Measurements from ENCODE around the gene PHACTR3.

PHACTR3 gene

DNA sequence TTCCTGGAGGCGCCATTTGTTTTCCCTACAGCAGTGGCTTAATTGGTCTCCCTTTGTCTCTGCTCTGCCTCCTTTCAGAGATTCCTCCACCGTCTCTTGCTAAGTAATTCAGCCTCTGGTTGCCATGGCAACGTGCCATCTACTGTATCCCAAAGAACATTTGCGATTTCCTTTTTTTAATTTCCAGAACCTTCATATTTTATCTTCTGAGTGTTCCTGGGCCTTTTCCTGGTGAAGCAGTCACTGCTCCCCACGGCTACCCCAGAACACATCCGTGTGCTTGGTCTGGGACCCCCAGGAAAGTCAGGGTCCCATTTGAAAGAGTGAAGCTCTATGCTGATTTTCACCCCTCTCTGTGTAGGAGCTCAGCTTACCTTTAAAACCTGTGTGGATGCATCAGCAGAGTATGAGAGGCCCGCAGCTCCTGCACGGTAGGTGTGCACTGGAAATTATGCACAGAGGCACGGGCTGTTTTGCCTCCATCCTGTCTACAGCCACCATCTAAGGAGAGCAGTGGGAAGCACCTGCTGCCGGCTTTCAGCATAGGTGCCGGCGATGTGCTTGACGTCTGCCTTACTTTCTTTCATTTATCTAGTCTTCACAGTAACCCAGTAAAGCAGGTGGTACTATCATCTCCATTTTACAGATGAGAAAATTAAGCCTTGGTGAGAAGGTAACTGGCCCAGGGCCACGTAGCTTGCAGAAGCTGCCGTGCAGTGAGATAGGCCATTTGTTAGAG lies 206.3 kb downstream of the PHACTR3 start:
- H3K14ac ChIP-seq (ENCODE audit: low read length in 2 of 2), result no peak overlapping the region
- no peaks in the 10 kb centered on the region for H3K4me1 ChIP-seq (ENCODE audit: control insufficient read depth, insufficient read depth, low read depth, low read length)
- H3K4me3 ChIP-seq (ENCODE audit: insufficient read depth in 1 of 2, low read depth in 1 of 2, low read length in 2 of 2), result no peak overlapping the region
- no peak overlapping the region for H4K8ac ChIP-seq (ENCODE audit: low read length)
- H3K23ac ChIP-seq (ENCODE audit: low read length in 2 of 2), result no peak overlapping the region
- no peak overlapping the region for H2AFZ ChIP-seq (ENCODE audit: low read depth, low read length)
- H3K36me3 ChIP-seq (ENCODE audit: control insufficient read depth in 1 of 2, insufficient read depth in 2 of 2, low read depth in 1 of 2, low read length in 2 of 2), result no peaks in the 10 kb centered on the region
- DNase-seq, result no peak
- no peak overlapping the region for H2BK5ac ChIP-seq (ENCODE audit: low read depth, low read length, poor library complexity, severe bottlenecking)
- no peak overlapping the region for H2AK5ac ChIP-seq (ENCODE audit: low read length, severe bottlenecking)
- 66% methylated on average over 12 of the region's 15 CpGs for WGBS
- no peak overlapping the region for H3K9ac ChIP-seq (ENCODE audit: low read length)
- H3K4ac ChIP-seq (ENCODE audit: low read depth in 1 of 2, low read length in 2 of 2), result no peak overlapping the region
- no peak overlapping the region for H2BK12ac ChIP-seq (ENCODE audit: low read length in 2 of 2)
- H3K79me1 ChIP-seq (replicated peaks; ENCODE audit: low read length, poor library complexity, severe bottlenecking), result no peaks in the 10 kb centered on the region
- H3K4me2 ChIP-seq (ENCODE audit: low read length, poor library complexity, severe bottlenecking), result no peak overlapping the region
- no peak overlapping the region for H3K18ac ChIP-seq (ENCODE audit: low read depth in 1 of 2, low read length in 2 of 2)
- H3K27me3 ChIP-seq (ENCODE audit: control insufficient read depth in 1 of 2, insufficient read depth in 1 of 2, low read length in 2 of 2), result peaks cover 0 to 31% of the 10 kb centered on the region in 2 experiments
- no peak overlapping the region for H2BK15ac ChIP-seq (ENCODE audit: low read depth, poor library complexity, severe bottlenecking)
- no peak overlapping the region for H4K91ac ChIP-seq (ENCODE audit: low read length)
- H3K27ac ChIP-seq (ENCODE audit: low read length, poor library complexity, severe bottlenecking), result no peak overlapping the region
- no peaks in the 10 kb centered on the region for H3K9me3 ChIP-seq (ENCODE audit: control insufficient read depth, low read length)
- no peak overlapping the region for H2BK120ac ChIP-seq (ENCODE audit: low read depth, low read length)

DNA sequence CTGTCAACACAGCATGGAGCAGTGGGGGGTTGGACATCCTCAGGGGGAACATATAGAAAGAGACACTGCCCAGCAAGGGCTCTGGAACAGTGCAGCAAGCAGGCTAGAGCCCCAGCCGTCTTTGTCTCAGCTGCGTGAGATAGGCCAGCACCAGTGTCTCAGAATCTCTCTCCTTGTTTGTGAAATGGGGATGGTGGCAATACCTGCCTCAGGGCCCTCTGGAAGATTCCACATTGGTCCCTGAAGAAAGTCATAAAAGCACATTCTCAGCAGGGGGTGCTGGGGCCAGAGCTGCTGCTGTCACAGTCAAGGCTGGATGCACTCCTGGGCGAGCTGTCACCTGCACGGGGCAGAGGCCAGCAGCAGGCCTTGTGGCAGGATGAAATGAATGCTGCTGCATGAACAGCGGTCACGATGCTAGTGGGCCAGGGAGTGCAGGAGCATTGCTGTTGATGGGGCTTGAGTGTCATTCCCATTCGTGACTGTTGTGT lies 207.4 kb downstream of the PHACTR3 start:
- WGBS, result 78% methylated on average over 7 of the region's 7 CpGs
- no peak overlapping the region for H4K8ac ChIP-seq (ENCODE audit: low read length)

DNA sequence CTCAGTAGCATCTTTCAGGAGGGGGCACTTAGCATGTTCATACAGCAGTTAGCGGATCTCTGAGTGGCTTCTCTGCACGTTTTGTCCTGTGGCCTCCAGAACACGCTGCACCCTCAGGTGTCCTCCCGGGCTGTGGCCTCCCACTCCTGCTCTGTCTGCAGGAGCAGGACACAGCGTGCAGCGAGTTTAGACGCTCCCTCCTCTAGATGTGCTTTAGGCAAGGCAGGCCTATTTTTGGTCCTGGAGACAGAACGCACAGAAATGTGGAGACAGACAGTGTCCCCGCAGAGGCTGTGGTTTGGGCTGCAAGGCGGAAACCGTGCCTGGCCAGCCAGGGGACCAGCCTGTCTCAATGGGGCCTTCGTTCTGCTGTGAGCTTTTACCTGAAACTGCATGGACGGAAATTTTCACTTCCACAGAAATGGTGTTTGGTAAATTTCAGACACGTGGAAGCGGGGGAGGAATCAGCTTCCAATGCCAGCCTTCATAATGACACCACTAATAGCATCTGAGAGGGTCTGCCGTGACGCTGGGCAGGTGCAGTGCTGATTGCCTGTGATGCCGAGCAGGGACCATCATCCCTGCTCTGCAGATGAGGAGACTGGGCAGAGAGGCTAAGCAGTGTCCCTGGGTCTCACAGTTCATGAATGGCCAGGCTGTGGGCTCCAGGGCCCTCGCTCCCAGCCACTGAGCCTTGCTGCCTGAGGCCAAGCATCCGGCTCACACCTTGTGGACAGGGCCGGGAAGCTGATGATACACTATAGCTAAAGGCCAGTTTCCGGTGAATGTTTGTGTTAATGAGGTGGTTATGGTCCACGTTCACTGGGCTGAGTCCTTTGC lies 208.2 kb downstream of the PHACTR3 start:
- Histone ChIP-seq H3K23ac (ENCODE audit: low read length in 2 of 2) (no peak overlapping the region), H3K27ac (ENCODE audit: low read length, poor library complexity, severe bottlenecking) (no peak overlapping the region), H3K4me1 (ENCODE audit: control insufficient read depth, insufficient read depth, low read depth, low read length) (no peaks in the 10 kb centered on the region), H2AFZ (ENCODE audit: low read depth, low read length) (no peak overlapping the region), H3K79me1 (replicated peaks; ENCODE audit: low read length, poor library complexity, severe bottlenecking) (no peaks in the 10 kb centered on the region), H3K4ac (ENCODE audit: low read depth in 1 of 2, low read length in 2 of 2) (no peak overlapping the region), H4K8ac (ENCODE audit: low read length) (no peak overlapping the region), H2BK15ac (ENCODE audit: low read depth, poor library complexity, severe bottlenecking) (no peak overlapping the region), H3K4me3 (ENCODE audit: insufficient read depth in 1 of 2, low read depth in 1 of 2, low read length in 2 of 2) (no peak overlapping the region), H3K9me3 (ENCODE audit: control insufficient read depth, low read length) (no peaks in the 10 kb centered on the region), H3K9ac (ENCODE audit: low read length) (no peak overlapping the region), H3K18ac (ENCODE audit: low read depth in 1 of 2, low read length in 2 of 2) (no peak overlapping the region), H2BK12ac (ENCODE audit: low read length in 2 of 2) (no peak overlapping the region), H2BK120ac (ENCODE audit: low read depth, low read length) (no peak overlapping the region), H3K4me2 (ENCODE audit: low read length, poor library complexity, severe bottlenecking) (no peak overlapping the region), H3K14ac (ENCODE audit: low read length in 2 of 2) (no peak overlapping the region), H2BK5ac (ENCODE audit: low read depth, low read length, poor library complexity, severe bottlenecking) (no peak overlapping the region), H3K36me3 (ENCODE audit: control insufficient read depth in 1 of 2, insufficient read depth in 2 of 2, low read depth in 1 of 2, low read length in 2 of 2) (no peaks in the 10 kb centered on the region), H3K27me3 (ENCODE audit: control insufficient read depth in 1 of 2, insufficient read depth in 1 of 2, low read length in 2 of 2) (peaks cover 0 to 31% of the 10 kb centered on the region in 2 experiments), H4K91ac (ENCODE audit: low read length) (no peak overlapping the region), H2AK5ac (ENCODE audit: low read length, severe bottlenecking) (no peak overlapping the region)
- WGBS, result 76% methylated on average over 23 of the region's 23 CpGs
- no peak for DNase-seq

More for the DNA sequence above, 207.4 kb downstream of the PHACTR3 start:
- Histone ChIP-seq H3K4me3 (ENCODE audit: insufficient read depth in 1 of 2, low read depth in 1 of 2, low read length in 2 of 2) (peak overlapping the region in 1 of 2 experiments; percentile 14), H2AK5ac (ENCODE audit: low read length, severe bottlenecking) (no peak overlapping the region), H3K36me3 (ENCODE audit: control insufficient read depth in 1 of 2, insufficient read depth in 2 of 2, low read depth in 1 of 2, low read length in 2 of 2) (no peaks in the 10 kb centered on the region), H3K79me1 (replicated peaks; ENCODE audit: low read length, poor library complexity, severe bottlenecking) (no peaks in the 10 kb centered on the region), H3K23ac (ENCODE audit: low read length in 2 of 2) (no peak overlapping the region), H3K18ac (ENCODE audit: low read depth in 1 of 2, low read length in 2 of 2) (no peak overlapping the region), H2BK15ac (ENCODE audit: low read depth, poor library complexity, severe bottlenecking) (no peak overlapping the region), H3K27ac (ENCODE audit: low read length, poor library complexity, severe bottlenecking) (no peak overlapping the region), H3K4ac (ENCODE audit: low read depth in 1 of 2, low read length in 2 of 2) (no peak overlapping the region), H2BK120ac (ENCODE audit: low read depth, low read length) (no peak overlapping the region), H3K4me2 (ENCODE audit: low read length, poor library complexity, severe bottlenecking) (no peak overlapping the region), H3K14ac (ENCODE audit: low read length in 2 of 2) (no peak overlapping the region), H3K9ac (ENCODE audit: low read length) (no peak overlapping the region), H3K9me3 (ENCODE audit: control insufficient read depth, low read length) (no peaks in the 10 kb centered on the region), H2AFZ (ENCODE audit: low read depth, low read length) (no peak overlapping the region), H2BK5ac (ENCODE audit: low read depth, low read length, poor library complexity, severe bottlenecking) (no peak overlapping the region), H2BK12ac (ENCODE audit: low read length in 2 of 2) (no peak overlapping the region), H3K4me1 (ENCODE audit: control insufficient read depth, insufficient read depth, low read depth, low read length) (no peaks in the 10 kb centered on the region), H3K27me3 (ENCODE audit: control insufficient read depth in 1 of 2, insufficient read depth in 1 of 2, low read length in 2 of 2) (peaks cover 0 to 31% of the 10 kb centered on the region in 2 experiments), H4K91ac (ENCODE audit: low read length) (no peak overlapping the region)
- no peak for DNase-seq
